Neuronal stem cell (in vitro differentiated cells): ENCODE data around the gene CCDC28A.

Experiments
- DNase-seq: peaks from one replicate; pipeline ENCODE4 v3.0.0-alpha.2; 2013; ENCODE audit warnings: low spot score
- H2AFZ ChIP-seq: one replicate; pipeline ENCODE4 v1.6.1; 2013; ENCODE audit warnings: mild to moderate bottlenecking, low read length, inconsistent platforms
- H2AK5ac ChIP-seq: 2 replicates; pipeline ENCODE4 v1.6.1; 2013; ENCODE audit warnings: low read depth, mild to moderate bottlenecking, inconsistent platforms, low read length, moderate library complexity, mixed read lengths
- H2BK120ac ChIP-seq: 2 replicates; pipeline ENCODE4 v1.6.1; 2013; ENCODE audit warnings: low read depth, mild to moderate bottlenecking, inconsistent platforms, low read length, moderate library complexity, mixed read lengths
- H2BK12ac ChIP-seq: one replicate; pipeline ENCODE4 v1.6.1; 2013; ENCODE audit warnings: low read length, inconsistent platforms
- H2BK15ac ChIP-seq: 2 replicates; pipeline ENCODE4 v1.6.1; 2013; ENCODE audit warnings: mild to moderate bottlenecking, low read length, inconsistent platforms, mixed read lengths
- H2BK5ac ChIP-seq: one replicate; pipeline ENCODE4 v1.6.1; 2013; ENCODE audit warnings: inconsistent platforms, mild to moderate bottlenecking, low read length, moderate library complexity
- H3K14ac ChIP-seq: one replicate; pipeline ENCODE4 v1.6.1; 2013; ENCODE audit warnings: low read length, inconsistent platforms
- H3K18ac ChIP-seq: 2 replicates; pipeline ENCODE4 v1.6.1; 2013; ENCODE audit warnings: low read length, inconsistent platforms
- H3K23ac ChIP-seq: 2 replicates; pipeline ENCODE4 v1.6.1; 2013; ENCODE audit warnings: low read depth, mild to moderate bottlenecking, mixed read lengths, low read length, inconsistent platforms; ENCODE audit not compliant: poor library complexity
- H3K27ac ChIP-seq: replicated peaks from 3 replicates; pipeline ENCODE4 v1.5.1; 2013; ENCODE audit warnings: low read length, inconsistent platforms
- H3K27me3 ChIP-seq, 3 experiments: 2 replicates each; pipeline ENCODE4 v1.6.1; 2013; ENCODE audit warnings: low read length in 3 of 3, mild to moderate bottlenecking in 2 of 3, inconsistent platforms in 1 of 3, low read depth in 1 of 3, mixed read lengths in 1 of 3, moderate library complexity in 1 of 3; ENCODE audit not compliant: control insufficient read depth in 3 of 3, insufficient read depth in 3 of 3
- H3K36me3 ChIP-seq, 2 donors: replicated peaks in 1 of 2; 2 replicates each; pipeline ENCODE4 v1.6.1; 2013; ENCODE audit warnings: low read length in 2 of 2; ENCODE audit not compliant: control insufficient read depth in 2 of 2, insufficient read depth in 2 of 2
- H3K4ac ChIP-seq: 2 replicates; pipeline ENCODE4 v1.6.1; 2013; ENCODE audit warnings: inconsistent platforms, mild to moderate bottlenecking, low read length, moderate library complexity
- H3K4me1 ChIP-seq, 2 donors: 1 replicate in 1 of 2; 2 replicates in 1 of 2; pipeline ENCODE4 v1.6.1; 2013; ENCODE audit warnings: low read length in 2 of 2, low read depth in 1 of 2; ENCODE audit not compliant: control insufficient read depth in 2 of 2, insufficient read depth in 1 of 2
- H3K4me2 ChIP-seq: one replicate; pipeline ENCODE4 v1.6.1; 2013; ENCODE audit warnings: mild to moderate bottlenecking, low read length, inconsistent platforms; ENCODE audit not compliant: insufficient read depth, poor library complexity, severe bottlenecking
- H3K4me3 ChIP-seq, 2 donors: 2 replicates each; pipeline ENCODE4 v1.5.1; 2013; ENCODE audit warnings: low read length in 2 of 2, mild to moderate bottlenecking in 2 of 2, inconsistent platforms in 1 of 2, moderate library complexity in 1 of 2
- H3K79me1 ChIP-seq: one replicate; pipeline ENCODE4 v1.6.1; 2013; ENCODE audit warnings: low read depth, mild to moderate bottlenecking, inconsistent platforms, low read length, moderate library complexity
- H3K9ac ChIP-seq: one replicate; pipeline ENCODE4 v1.6.1; 2013; ENCODE audit warnings: mild to moderate bottlenecking, low read depth, low read length, inconsistent platforms; ENCODE audit not compliant: poor library complexity
- H3K9me3 ChIP-seq, 2 donors: replicated peaks in 1 of 2; 2 replicates each; pipeline versions ENCODE3 to v1.6.1; 2013; ENCODE audit warnings: low read length in 2 of 2, mild to moderate bottlenecking in 2 of 2, inconsistent platforms in 1 of 2, low read depth in 1 of 2, mixed read lengths in 1 of 2, moderate library complexity in 1 of 2; ENCODE audit not compliant: control insufficient read depth in 2 of 2, insufficient read depth in 1 of 2
- H4K8ac ChIP-seq: one replicate; pipeline ENCODE4 v1.6.1; 2013; ENCODE audit warnings: low read depth, mild to moderate bottlenecking, inconsistent platforms, low read length, moderate library complexity
- H4K91ac ChIP-seq: one replicate; pipeline ENCODE4 v1.6.1; 2013; ENCODE audit warnings: low read length, low read depth, mild to moderate bottlenecking, inconsistent platforms; ENCODE audit not compliant: poor library complexity
- WGBS, 2 donors: extraction: QIAGEN DNeasy Blood & Tissue Kit; methylation state at CpG; one replicate each; pipeline ENCODE4 v1.1.7; 2013; ENCODE audit warnings: missing lambda C conversion rate in 2 of 2, mixed read lengths in 1 of 2; ENCODE audit not compliant: insufficient read length in 2 of 2, insufficient replicate concordance in 1 of 2; ENCODE audit errors: extremely low coverage in 2 of 2; 5-methylcytosine and 5-hydroxymethylcytosine counted together

Gene CCDC28A

DNA sequence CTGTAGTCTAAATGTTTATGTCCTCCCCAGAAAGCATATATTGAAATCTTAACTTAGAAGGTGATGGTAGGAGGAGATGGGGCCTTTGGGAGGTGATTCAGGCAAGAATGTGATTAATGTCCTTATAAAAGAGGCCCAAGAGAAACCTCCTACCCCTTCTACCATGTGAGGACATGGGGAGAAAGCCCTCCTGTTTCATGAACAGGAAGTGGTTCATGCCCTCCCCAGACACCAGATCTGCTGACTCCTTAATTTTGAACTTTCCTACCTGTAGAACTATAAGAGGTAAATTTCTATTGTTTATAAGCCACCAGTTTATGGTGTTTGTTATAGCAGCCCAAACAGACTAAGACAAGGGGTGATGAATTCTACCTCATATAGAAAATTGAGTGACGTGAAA is 13.6 kb downstream of the CCDC28A start:
- Histone ChIP-seq H3K9ac (no peak overlapping the region), H3K4me1 (peaks cover 0 to 5% of the 10 kb centered on the region in 2 donors), H2BK120ac (no peak overlapping the region), H3K4ac (no peak overlapping the region), H2AFZ (no peak overlapping the region), H3K36me3 (peaks cover 0 to 31% of the 10 kb centered on the region in 2 donors), H3K27ac (no peak overlapping the region), H4K8ac (no peak overlapping the region), H3K79me1 (no peaks in the 10 kb centered on the region), H3K14ac (no peak overlapping the region), H3K23ac (no peak overlapping the region), H3K4me2 (no peak overlapping the region), H2BK15ac (no peak overlapping the region), H3K27me3 (no peaks in the 10 kb centered on the region), H2BK12ac (no peak overlapping the region), H3K4me3 (no peak overlapping the region), H4K91ac (no peak overlapping the region), H3K9me3 (no peaks in the 10 kb centered on the region), H3K18ac (no peak overlapping the region), H2BK5ac (no peak overlapping the region), H2AK5ac (no peak overlapping the region)
- no peak for DNase-seq
- no CpG with 5 or more reads among the region's 1 CpG for WGBS, 2 donors

- peak within 1 kb of the TSS; percentile 59 for H3K23ac ChIP-seq
- peak within 1 kb of the TSS; percentile 72 for H3K4me2 ChIP-seq
- WGBS, 2 donors: no CpG with 5 or more reads among the region's 50 CpGs
- H2BK5ac ChIP-seq: no peak within 1 kb of the TSS
- peak within 1 kb of the TSS; percentile 84 for H2BK120ac ChIP-seq
- no peaks in the 10 kb centered on the region for H3K36me3 ChIP-seq
- peak; percentile 38 for DNase-seq
- no peak within 1 kb of the TSS for H2AK5ac ChIP-seq
- no peak within 1 kb of the TSS for H3K9ac ChIP-seq
- peak within 1 kb of the TSS in 1 of 2 donors; percentile 71 for H3K4me3 ChIP-seq
- H3K9me3 ChIP-seq: peaks cover 0 to 3% of the 10 kb centered on the region in 2 donors
- H2BK15ac ChIP-seq: peak within 1 kb of the TSS; percentile 52
- H2BK12ac ChIP-seq: peak within 1 kb of the TSS; percentile 2
- H4K8ac ChIP-seq: no peak within 1 kb of the TSS
- H3K27me3 ChIP-seq: peaks cover 0 to 1% (median 0%) of the 10 kb centered on the region in 3 experiments
- no peak within 1 kb of the TSS for H3K14ac ChIP-seq
- H3K79me1 ChIP-seq: no peaks in the 10 kb centered on the region
- H2AFZ ChIP-seq: no peak within 1 kb of the TSS
- H3K27ac ChIP-seq: no peak within 1 kb of the TSS
- peak within 1 kb of the TSS; percentile 90 for H3K18ac ChIP-seq
- no peak within 1 kb of the TSS for H4K91ac ChIP-seq
- no peak within 1 kb of the TSS for H3K4ac ChIP-seq
- peaks cover 3 to 10% of the 10 kb centered on the region in 2 donors for H3K4me1 ChIP-seq
Measured at GRCh38 chr6:138795809-138796603, 22.4 kb downstream of the CCDC28A start, which contains the start of gene ECT2L. Gene ECT2L (plus strand): TSS chr6:138796087. CDS start chr6:138813275, 17,188 bp downstream.

DNA sequence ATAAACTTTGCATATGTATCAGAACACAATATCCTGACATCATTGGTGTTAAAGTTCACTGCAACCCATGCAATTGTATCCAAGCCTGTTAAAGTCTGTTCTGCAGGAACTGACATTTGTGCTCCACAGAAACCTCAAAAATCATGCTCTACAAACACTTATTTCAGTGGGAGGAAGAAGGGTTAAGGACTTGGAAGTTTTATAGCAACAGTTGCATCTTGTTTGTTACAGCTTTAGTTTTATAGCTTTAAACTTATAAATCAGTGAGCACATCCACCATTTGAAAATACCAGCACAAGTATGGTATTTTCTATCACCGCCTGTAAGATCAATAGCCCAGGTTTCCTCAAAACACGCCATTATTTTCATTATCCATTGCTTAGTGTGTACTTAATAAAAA is 23.2 kb downstream of the CCDC28A start:
- H3K23ac ChIP-seq: no peak overlapping the region
- no peak overlapping the region for H2AFZ ChIP-seq
- H2BK15ac ChIP-seq: no peak overlapping the region
- H3K27ac ChIP-seq: no peak overlapping the region
- H3K18ac ChIP-seq: no peak overlapping the region
- H3K14ac ChIP-seq: no peak overlapping the region
- H3K36me3 ChIP-seq: no peaks in the 10 kb centered on the region
- WGBS, 2 donors: no CpG with 5 or more reads among the region's 2 CpGs
- no peak overlapping the region for H2BK120ac ChIP-seq
- H3K4ac ChIP-seq: no peak overlapping the region
- no peak overlapping the region for H4K91ac ChIP-seq
- no peak for DNase-seq
- no peak overlapping the region for H2AK5ac ChIP-seq
- no peak overlapping the region for H3K4me2 ChIP-seq
- peaks cover 3 to 10% of the 10 kb centered on the region in 2 donors for H3K4me1 ChIP-seq
- no peak overlapping the region for H3K4me3 ChIP-seq
- no peak overlapping the region for H4K8ac ChIP-seq
- no peak overlapping the region for H2BK12ac ChIP-seq
- no peaks in the 10 kb centered on the region for H3K79me1 ChIP-seq
- no peak overlapping the region for H2BK5ac ChIP-seq
- no peak overlapping the region for H3K9ac ChIP-seq
- H3K9me3 ChIP-seq: peaks cover 0 to 3% of the 10 kb centered on the region in 2 donors
- peaks cover 0 to 1% (median 0%) of the 10 kb centered on the region in 3 experiments for H3K27me3 ChIP-seq

DNA sequence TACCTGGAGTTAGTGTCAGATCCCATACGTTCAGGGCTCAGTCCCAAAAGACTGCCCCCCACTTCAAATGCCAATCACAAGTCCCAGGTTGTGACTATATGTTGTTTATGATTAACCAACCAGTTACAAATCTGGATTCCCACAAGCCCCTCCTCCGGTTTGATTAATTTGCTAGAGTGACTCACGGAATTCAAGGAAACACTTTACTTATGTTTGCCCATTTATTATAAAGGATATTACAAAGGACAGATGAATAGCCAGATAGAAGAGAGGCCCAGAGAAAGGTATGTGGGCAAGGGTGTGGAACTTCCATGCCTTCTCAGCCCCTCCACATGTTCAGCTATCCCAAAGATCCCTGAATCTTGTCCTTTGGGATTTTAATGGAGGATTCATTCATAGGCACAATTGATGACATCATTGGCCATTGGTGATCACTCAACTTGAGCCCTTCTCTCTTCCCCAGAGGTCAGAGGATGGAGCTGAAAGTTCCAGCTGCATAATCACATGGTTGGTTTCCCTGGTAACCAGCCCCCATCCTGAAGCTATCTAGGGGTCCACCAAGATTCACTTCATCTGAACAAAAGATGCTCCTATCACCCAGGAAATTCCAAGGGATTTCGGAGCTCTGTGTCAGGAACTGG is 24.4 kb downstream of the CCDC28A start:
- H3K4ac ChIP-seq: no peak overlapping the region

More for the DNA sequence above, 24.4 kb downstream of the CCDC28A start:
- Histone ChIP-seq H3K79me1 (no peaks in the 10 kb centered on the region), H3K4me2 (peak overlapping the region; percentile 12), H3K27ac (no peak overlapping the region), H3K14ac (no peak overlapping the region), H2AK5ac (no peak overlapping the region), H2BK5ac (no peak overlapping the region), H2BK12ac (no peak overlapping the region), H3K36me3 (no peaks in the 10 kb centered on the region), H4K91ac (no peak overlapping the region), H3K27me3 (peaks cover 0 to 1% (median 0%) of the 10 kb centered on the region in 3 experiments), H3K18ac (no peak overlapping the region), H3K4me3 (no peak overlapping the region), H3K4me1 (peaks cover 3 to 10% of the 10 kb centered on the region in 2 donors), H3K9ac (no peak overlapping the region), H3K23ac (no peak overlapping the region), H2AFZ (peak overlapping the region; percentile 39), H3K9me3 (peaks cover 0 to 3% of the 10 kb centered on the region in 2 donors), H4K8ac (no peak overlapping the region), H2BK120ac (no peak overlapping the region), H2BK15ac (no peak overlapping the region)
- no CpG with 5 or more reads among the region's 4 CpGs for WGBS, 2 donors
- DNase-seq: no peak
